HEK293T (cell line): Measurements from ENCODE around the gene YTHDF1.

Experiments used
- BHLHE40 ChIP-seq: fragments of 450-650 bp; IDR thresholded peaks from 2 replicates; pipeline ENCODE4 v1.6.1; 2016; ENCODE audit warnings: mild to moderate bottlenecking, moderate library complexity, borderline replicate concordance
- ELF4 ChIP-seq: fragments of 450-650 bp; IDR thresholded peaks from 2 replicates; pipeline ENCODE4 v1.6.1; 2017; ENCODE audit warnings: antibody characterized with exemption
- SP1 ChIP-seq: fragments of 450-650 bp; IDR thresholded peaks from 2 replicates; pipeline ENCODE4 v1.6.1; 2017
- SUZ12 ChIP-seq: fragments of 450-650 bp; IDR thresholded peaks from 2 replicates; pipeline ENCODE4 v1.6.1; 2016; ENCODE audit warnings: mild to moderate bottlenecking

- TF ChIP-seq SP1 (no peak), SUZ12 (no peak), BHLHE40 (no peak), ELF4 (no peak)
Observed at GRCh38 chr20:63186084-63186483, 29.8 kb downstream of the YTHDF1 start.
